SK-N-MC (cell line): ENCODE measurements around the gene SOWAHA.

Experiments
- EZH2 ChIP-seq: fragments of 200-600 bp; sonication (generic); IDR thresholded peaks from one replicate; pipeline ENCODE4 v1.6.1; 2017; ENCODE audit warnings: antibody characterized with exemption
- FOXP2 ChIP-seq: optimal IDR thresholded peaks from 2 replicates; pipeline ENCODE3; 2011; ENCODE audit warnings: mild to moderate bottlenecking, moderate library complexity; ENCODE audit not compliant: insufficient read depth; ENCODE audit errors: extremely low read length, control extremely low read depth
- POLR2AphosphoS5 ChIP-seq: IDR thresholded peaks from 2 replicates; pipeline ENCODE4 v1.6.1; 2012; ENCODE audit warnings: mild to moderate bottlenecking, low read depth, low read length, borderline replicate concordance

GRCh38 chr5:132850066-132850465 is 37.0 kb downstream of the SOWAHA start:
- no peak for TF ChIP-seq EZH2
- no peak for TF ChIP-seq POLR2AphosphoS5
- no peak for TF ChIP-seq FOXP2
